Retina (tissue), 1 donor: Measurements from ENCODE around the gene DPM2.

Source experiments
- DNase-seq: peaks from one replicate; pipeline ENCODE4 v3.0.0-alpha.2; 2016

Gene DPM2, protein sequence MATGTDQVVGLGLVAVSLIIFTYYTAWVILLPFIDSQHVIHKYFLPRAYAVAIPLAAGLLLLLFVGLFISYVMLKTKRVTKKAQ

DNA sequence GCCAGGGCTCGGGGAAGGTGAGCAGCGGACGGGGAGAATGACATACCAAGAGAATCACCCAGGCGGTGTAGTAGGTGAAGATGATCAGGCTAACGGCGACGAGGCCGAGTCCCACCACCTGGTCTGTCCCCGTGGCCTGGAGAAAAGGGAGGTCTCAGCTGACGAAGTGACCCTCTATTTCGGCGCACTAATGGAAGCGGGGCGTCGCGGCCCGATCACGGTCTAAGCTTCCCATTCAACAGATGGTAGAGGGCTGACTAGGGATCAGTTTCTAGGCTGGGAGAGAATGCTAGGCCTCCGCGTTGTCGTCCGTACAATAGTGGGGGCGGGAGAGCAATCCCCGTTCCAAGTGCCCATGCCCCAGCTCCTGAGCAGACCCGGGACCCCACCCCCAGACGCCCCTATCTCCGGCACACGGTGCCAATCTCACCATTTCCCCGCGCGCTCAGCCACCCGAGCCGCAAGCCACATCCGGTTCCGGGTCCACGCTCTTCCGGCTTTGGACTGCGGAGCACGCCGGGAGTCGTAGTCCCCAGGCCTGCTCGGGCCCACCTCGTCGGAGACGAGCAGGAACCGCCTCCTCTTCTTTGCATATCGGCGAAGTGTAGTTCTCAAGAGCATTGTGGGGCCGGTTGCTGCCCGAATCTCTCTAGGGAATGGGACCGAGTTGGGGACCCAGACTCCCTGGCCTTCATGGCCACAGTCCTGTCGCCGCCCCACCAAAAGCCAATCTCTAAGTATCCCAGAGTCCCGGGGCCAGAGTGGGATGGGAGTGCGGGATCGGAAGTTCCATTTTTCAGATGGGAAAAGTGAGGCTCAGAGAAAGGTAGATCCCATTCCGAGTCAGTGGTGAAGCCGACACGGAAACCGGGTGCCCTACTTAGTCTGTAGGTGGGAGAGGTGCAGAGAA is at the start of gene DPM2:
TSS of gene DPM2 (minus strand) at position 467 of the 910 bp plus-strand sequence. CDS start at position 433, 34 bp downstream.
- DNase-seq: peak; percentile 93

DNA sequence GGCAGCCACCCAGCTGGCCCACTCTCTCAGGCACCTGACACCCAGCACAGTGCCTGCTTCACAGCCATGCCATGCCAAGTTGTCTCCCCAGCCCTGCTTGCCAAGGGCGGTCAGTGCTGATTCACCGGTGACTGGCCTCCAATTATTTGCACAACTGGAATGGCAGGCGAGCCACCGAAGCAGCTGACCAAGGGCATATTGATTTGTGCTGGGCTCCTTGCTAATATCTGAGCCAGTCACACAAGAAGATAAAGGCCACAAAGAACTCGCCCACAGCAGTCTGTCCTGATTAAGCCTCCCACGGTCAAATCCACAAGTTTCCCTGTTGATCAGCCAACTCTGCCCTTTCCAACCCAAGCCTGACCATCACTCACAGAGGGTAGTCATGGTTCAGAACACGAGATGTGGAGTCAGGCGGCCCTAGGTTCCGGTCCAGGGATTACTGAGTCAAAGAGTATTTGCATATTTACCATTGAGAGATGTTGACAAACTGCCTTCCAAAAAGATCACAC is 49.5 kb upstream of the DPM2 start:
- DNase-seq: no peak

DNA sequence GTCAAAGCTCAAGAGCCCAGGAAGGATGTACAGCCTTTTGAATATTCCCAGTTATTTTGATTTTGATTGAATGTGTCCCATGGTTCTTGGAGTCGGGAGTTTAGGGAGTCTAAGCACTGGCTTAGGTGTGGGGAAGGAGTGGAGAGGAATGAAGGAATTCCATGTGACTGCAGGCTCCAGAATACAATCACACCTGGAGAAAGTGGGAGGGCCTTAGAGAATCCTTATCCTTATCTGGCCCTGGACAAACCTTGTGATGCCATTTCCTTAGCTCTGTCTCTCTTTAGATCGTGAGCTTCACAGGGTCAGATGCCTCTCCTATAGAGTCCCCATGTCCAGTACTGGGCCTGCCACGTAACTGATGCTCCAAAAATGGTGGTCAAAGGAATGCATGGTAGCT is 47.4 kb upstream of the DPM2 start:
- DNase-seq: no peak

DNA sequence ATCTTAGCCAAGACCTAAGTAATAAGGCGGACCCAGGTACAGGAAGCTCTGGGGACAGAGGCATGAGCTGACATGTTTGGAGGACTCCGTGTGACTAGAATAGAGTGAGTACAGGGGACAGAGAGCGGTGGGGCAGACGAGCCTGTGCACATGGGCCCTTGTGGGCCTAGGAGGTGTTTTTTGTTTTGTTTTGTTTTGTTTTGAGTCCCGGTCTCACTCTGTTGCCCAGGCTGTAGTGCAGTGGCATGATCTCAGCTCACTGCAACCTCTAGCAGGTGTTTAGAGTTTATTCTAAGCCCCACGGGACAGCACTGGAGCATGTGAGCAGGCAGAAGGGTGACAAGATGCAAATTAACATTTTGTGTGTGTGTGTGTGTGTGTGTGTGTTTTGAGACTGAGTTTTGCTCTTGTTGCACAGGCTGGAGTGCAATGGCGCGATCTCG is 46.2 kb upstream of the DPM2 start:
- no peak for DNase-seq

DNA sequence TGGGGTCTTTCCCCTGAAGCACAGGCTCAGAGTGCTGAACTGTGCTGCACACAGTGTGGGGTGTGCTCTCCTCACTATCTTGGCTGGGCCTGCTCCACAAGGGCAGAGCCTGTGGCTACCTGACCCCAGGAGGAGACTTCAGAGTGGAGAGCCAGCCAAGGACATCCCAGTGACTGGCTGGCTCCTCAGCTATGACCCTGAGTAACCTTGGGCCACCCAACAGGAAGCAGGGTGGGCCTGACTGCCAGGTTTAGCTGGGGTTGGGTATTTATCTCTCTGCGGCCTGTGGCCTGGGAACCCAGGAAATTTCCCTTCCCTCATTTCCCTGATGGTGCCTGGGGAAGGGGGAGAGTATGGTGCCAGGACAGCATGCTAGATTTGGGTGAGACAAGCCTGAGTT is 45.3 kb upstream of the DPM2 start:
- no peak for DNase-seq

DNA sequence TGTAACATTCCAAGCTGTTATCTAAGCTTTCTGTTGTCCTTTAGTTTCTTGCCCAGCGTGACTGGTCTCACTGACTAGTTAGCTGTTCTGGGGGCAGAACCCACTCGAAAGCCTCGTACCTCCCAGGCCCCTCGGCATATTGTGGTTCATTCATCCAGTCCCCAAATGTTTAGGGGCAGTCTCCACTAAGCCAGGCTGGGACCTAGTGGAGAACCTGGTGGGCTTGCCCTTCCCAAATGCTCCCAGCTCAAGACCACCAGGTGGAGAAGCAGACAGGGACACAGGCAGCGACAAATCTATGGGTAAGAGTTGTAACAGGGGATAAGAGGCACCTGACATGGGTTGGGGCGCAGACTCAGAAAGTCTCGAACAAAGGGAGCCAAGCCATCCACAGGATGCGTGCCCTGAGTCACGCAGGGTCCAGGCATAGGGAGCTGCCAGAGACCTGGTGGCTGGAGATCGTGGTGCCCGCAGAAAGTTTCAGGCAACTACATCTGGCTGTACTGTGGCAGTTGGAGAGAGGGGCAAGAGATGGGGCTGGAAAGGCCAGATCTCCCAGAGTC is 44.0 kb upstream of the DPM2 start:
- no peak for DNase-seq

DNA sequence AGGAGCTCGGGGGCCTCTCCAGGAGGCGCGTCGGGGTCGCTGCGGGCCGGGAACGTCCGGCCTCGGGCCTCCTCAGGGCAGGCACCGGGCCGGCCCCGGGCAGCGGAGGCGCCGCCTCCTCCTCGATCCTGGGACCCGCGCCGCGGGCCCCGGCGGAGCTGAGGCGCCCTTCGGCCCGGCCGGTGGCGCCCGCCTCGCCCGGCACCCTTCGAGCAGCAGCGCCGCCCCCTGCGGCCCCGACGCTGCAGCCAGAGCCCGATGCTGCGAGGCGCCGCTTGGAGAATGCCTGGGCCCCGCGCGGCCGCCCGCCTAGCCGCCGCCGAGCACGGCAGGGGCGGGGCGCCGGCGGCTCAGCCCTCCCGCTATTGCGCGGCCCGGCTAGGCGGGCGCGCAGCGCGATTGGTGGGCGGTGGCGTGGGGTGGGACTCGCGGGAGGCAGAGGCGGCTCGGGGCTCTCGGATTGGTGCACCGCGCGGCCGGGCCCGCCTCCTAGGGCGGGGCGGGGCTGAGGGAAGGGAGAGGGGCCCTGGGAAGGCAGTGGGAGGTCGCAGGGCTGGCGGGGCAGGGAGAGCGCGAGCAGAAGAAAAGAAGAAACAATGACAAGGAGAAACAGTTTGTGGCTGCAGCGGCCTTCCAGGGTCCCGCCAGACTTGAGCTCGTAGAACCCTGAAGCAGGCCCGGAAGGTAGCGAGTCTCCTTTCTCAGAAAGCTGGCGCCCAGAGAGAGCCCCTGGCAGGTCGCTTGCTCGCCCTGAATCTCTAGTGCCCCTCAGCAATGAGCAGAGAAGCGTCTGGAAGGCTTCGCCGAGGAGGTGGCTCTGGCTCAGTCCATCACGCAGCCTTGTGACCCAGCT is 43.3 kb upstream of the DPM2 start, which contains the start of gene EEIG1:
TSS of gene EEIG1 (minus strand) at position 284 of the 853 bp plus-strand sequence. CDS start 852 bp downstream, outside the sequence.
- DNase-seq: peak; percentile 97

DNA sequence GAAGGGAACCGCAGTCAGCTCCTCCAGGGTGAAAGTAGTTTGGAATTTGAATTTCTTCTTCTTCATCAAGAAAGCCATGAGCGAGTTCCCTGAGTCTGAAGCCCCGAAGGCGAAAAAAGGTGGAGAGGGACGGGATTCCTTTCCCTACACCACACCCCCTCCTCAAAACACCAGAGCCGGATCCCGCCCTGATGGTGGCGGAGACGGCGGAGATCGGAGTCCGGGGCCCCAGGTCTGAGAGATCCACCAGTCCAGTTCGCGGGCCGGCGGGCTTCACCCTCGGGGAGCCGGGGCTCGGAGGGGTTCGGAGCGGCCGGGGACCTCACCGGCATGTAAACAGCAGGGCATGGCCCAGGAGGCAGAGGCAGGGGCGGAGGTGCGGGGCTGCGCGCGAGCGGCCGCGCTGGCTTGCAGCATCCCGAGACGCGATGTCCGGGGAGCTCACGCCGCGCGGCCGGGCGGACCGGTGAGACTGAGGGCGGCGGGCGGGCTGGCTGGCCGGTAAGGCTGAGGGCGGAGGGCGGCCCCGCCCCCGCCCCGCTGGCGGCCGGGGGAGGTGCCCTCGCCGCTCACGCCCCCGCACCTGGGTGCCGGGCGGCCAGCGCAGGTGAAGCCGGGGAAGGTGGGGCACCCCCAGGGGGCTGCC is 42.5 kb upstream of the DPM2 start:
- peak; percentile 74 for DNase-seq

DNA sequence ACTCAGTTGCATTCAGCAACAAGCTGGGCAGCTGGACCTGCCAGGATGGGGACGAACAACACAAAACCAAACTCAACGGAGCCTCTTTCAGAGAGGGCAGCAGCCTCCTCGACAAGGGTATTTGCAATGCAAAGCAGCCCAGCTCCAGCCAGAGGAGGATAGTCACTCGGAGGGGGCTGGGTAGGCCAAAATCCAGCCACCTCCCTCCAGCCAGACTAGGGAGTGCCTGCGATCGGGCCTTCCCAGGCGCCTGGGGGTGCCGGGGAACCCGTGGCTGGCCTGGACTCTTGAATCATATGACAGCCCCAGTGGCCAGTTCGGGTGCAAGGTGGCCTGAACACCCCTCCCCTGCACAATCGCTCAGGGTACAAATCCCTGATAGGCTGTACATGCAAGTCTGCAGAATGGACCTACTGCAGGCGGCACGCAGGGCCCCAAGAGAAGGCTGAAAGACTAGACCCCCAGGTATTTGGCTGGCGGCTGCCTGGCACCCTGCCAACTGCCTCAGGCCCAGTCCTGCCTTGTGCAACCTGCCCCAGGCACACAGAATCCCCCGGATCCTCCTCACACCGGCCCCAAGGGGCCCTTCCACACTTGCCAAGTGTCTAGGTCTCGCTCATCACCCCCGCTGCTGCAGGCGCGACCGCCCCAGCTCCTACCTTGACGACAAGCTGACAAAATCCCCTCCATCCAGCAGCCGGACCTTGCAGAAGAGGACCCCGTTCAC is 41.8 kb upstream of the DPM2 start:
- DNase-seq: peak; percentile 75

DNA sequence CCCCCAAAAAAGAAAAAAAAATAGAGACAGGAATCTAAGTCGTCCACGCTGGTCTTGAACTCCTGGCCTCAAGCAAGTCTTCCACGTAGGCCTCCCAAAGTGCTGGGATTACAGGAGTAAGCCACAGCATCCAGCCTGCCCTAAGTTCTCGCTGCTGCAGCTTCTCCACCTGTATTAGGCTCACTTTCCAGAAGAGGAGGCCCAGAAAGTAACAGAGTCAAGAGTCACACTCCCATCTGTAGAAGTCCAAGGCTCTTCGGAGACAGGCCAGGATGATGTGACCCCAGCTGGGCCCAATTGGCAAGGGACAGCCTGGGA is 41.3 kb upstream of the DPM2 start:
- DNase-seq: no peak

DNA sequence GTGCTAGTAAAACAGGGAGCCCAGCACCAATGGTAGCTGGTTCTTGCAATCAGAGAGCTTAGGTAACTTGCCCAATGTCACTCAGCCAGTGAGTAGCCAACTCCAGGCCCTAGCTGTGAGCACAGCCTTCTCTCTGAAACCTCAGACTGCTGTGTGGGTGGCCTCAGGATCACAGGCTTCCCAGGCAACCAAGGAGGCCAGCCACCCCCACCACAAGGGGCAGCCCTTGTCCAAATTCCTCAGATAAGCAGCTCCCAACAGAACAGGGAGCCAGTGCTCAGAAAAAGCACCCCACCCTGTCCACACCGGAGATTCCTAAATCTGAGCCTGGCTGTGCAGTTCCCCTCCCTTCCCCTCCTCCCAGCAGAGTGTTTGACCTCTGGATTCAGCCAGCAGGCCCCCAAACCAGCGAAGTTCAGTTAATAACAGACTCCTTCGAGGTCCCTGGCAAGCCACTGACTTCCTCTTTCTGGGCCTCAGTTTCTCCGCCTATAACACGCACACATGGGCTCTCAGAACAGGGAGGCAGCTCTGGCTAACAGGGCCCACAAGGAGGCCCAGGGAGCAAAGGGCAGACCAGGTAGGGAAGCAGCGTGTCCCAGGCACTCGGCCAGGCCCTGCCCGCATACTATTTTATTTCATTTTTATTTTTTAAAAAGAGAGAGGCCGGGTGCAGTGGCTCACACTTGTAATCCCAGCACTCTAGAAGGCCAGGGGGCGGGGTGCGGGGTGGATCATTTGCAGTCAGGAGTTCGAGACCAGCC is 40.4 kb upstream of the DPM2 start:
- peak; percentile 40 for DNase-seq

DNA sequence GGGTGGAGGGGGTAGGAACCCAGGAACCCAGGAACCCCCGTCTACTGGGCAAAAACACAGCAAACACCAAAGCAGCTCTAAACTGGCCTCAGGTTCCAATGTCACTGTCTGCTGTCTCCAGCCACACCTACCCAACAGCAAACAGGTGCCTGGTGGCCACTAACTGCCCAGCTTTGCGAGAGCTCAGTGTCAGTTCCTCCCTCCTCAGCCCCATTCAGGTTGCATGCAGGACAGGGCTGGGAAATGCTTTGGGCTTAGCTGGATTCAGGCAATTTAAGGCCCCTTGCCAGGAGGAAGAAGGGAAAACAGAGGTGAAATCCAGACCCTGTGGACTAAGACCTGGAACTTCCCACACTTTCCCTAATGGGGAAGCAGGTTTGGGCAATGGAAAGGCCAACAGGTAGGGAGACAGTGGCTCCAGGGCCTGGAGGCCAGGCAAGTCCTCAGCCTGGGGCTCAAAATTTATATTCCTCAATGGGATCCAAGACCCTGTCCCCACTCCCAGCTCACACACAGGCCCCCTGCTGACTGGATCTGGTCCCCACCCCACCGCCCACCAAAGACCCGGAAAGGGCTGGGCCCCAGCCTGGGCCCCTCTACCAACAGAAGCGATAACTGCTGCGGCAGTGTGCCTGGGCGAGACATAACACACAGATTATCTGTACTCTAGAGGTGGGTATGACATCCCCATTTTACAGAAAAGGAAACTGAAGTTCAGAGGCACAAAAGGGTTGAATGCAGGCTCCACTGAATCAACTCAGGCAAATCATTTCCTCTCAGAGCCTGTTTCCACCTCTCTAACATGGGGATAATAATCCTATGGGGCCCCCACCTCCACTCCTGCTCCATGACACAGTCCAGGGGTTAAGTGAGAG is 39.6 kb upstream of the DPM2 start:
- no peak for DNase-seq

DNA sequence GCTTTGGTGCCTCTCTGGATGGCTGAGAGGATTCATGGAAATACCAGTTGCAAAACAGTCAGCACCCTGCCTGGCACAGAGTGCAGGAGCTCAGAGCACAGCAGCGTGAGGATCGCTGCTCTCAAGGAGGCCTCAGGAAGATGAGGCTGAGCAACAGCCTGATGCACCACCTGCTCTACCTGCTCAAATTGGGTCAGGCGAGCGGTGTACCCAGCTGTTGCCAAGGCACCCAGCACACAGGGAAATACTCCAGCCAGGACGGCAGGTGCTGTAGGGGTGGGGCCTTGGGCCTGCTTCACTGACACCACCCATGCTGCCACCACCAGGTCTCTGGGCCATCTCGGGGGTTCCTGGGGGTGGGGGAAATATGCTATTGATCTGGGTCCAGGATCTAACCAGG is 38.8 kb upstream of the DPM2 start:
- no peak for DNase-seq

DNA sequence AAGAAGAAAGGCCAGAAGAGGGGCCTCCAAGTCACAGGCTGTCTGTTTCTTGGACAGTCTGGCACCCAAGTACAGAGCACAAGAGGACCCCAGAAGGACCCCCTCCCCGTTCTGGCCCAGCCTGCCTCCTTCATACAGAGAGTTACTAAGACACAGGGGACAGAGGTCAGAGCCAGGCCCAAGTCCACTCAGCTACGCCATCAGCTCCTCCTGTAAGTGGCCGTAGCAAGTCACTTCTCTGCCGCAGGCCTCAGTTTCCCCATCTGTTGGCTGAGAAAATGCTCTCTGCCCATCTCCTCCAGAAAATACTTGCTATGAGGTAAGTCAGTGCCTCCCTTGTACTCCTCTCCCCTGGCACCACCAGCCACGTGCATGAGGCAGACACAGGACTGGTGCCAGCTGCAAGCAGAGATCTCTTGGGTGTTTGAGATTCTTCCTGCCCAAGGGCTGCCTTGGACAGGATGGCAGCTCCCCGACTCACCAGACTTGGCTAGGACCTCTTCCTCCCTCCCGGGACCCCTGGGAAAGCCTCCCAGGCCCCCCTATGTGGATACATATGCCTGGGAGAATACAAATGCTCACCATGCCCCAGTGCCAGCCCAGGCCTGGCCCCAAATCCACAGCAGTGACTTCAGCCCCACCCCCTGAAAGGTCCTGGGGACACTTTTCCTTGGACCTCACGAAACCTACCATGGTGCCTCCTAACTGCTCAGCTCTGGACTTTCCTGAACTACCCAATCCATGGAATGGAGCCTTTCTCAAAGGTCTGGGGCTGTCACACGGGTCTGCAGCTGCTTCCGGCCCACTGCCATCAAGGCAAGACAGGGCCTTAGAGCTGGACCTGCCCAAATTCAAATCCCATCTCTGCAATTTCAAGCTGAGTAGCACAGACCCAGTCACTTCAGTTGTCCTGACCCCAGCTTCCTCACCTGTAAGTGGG is 38.0 kb upstream of the DPM2 start:
- no peak for DNase-seq

DNA sequence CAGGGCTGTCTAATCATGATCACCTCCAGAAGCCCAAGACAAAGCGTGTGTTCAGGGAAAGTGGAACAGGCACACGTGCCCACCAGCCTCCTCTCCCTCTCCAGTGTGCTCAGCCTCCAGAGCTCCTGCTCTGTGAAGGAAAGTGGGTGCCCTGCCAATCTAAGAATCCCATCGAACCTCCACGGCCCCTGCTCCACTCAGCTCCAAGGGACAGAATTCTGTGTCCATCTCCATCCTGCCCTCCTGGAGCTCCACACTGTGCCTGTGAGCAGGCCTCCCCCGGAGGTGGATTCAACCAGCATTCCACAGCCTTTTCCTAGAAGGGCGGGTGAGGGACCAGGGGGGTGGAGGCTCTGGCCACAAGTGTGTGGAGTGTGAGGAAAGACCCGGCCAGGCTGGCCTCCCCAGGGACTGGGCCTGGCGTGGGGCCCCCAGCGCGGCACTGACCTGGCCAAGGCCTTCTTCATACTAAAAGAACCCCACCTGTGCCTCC is 37.2 kb upstream of the DPM2 start:
- peak; percentile 54 for DNase-seq

DNA sequence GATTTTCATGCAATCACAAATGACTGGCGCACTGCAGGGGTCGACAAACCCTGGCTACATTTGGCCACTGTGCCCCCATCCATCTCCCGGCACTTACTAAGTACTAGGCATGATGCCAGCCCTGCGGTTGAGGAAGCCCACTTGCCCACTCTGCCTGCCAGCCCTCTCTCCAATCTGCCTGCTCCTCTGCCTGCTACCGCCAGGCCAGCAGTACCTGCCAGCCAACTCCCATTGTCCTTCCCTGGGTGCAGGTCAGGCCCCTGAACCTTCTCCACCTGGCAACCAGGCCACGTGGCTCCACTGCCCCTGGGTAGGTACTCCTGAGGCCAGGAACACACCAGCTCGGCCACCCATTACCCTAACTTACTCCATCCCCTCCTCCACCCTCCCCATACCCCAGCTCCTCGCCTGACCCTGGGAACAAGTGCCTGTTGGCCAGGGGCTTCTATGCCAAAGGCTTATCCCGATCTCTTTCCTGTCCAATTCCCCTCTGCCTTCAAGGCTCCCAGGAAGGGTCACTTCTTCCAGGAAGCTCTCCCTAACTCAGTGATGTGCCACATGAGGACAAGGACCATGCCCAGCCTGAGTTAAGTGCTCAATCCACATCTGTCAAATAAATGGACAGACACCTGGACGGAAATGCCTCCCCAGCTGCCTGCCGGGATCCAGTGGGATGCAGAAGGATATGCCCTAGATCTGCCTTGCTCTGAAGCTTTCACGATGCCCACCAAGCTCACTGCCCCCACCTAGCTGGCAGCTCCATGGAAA is 36.5 kb upstream of the DPM2 start:
- DNase-seq: no peak

DNA sequence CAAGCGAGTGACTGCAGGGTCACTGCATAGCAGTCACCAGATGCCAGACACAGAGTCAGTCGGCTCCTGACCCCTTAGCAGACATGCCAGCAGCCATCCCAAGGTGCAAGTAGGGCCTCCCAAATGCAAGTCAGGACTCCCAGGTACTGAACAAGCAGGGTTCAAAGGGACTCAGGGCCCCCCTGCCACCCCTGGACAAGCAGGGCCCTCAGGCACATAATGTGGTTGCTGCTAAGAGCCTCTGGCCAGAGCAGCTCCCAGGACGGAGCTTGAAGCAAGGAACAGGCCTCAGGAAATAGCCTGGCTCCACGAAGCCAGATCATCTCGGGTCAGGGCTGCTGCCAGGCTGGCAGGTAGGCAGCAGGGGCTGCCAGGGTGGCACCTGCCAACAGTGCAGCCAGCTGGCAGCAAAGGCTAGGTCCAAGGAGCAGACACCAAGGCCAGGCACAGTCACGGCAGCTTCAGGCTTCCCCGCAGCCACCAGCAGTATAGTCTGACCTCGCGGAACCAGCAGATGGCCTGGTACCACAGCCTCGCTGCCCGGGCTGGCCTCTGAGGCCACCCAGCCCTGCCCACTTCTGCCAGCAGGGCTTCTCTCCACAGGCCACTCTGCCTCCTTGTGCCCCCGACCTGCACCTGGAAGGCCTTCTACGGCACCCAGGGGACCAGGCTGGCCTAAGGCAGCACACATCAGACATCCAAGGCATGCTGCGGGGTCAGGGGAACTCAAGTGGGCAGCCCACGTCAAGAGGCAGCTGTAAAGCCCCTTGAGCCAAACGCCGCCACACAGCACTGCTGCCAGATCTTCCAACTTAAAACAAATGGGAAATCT is 35.7 kb upstream of the DPM2 start:
- no peak for DNase-seq
